HG03439 (cell line): Measurements from ENCODE around the gene SLC6A6.
"Not testable (repeated sequence)": the region's sequence is repeated elsewhere in the genome, so short reads cannot be mapped to it uniquely, and the experiment has no call there.

Experiments used
- ATAC-seq: cut with Tn5 transposase; IDR thresholded peaks from one replicate; pipeline ENCODE4 v1.9.1; 2021; ENCODE audit warnings: mild to moderate bottlenecking, moderate library complexity; ENCODE audit not compliant: unreplicated experiment

Gene SLC6A6

DNA sequence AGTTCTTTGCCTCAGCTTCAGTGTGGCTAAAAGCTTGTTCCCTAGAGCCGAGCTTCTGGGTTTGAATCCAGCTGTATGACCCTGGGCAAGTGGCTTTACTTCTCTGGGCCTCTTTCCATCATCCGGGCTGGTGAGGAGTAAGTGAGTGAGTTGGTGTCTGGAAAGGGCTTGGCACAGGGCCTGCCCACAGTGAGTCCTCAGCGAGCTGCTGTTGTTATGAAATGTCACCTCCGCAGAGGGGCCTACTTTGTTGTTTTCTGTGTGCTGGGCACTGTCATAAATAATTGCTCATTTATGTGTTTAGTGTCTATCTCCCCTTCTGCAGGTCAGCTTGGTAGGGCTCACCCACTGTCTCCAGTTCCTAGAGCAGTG is 31.7 kb downstream of the SLC6A6 start:
- no peak for ATAC-seq

DNA sequence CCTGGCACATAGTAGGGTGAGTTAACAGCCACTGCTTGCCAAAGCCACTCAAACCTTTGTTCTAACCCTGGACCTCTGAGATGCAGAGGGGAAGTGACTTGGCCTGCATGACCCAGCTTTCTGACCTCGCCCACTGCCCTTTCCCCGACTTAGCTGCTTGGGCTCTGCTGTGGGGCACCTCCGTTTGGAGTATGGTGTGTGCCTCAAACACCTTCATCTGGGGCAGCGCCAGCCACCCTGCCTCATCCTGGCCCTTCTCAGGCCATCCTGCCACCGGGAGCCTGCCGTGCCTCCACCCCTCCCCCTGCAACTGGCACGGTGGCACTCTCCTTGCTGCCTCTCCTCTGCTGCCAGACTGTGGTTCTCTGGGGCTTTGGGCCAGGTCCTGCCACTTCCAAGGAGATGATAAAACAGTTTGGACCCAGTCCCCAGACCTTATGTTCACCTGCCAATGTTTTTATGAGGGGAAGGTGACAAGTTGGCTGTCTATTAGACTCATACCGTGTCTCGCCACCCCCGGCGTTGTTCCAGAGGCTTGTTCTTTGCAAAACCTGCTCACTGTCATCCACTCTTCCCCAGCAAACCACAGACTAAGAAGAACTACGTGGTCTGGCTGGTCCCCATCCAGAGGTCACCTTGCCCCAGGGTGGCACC is 32.2 kb downstream of the SLC6A6 start:
- ATAC-seq, result no peak

DNA sequence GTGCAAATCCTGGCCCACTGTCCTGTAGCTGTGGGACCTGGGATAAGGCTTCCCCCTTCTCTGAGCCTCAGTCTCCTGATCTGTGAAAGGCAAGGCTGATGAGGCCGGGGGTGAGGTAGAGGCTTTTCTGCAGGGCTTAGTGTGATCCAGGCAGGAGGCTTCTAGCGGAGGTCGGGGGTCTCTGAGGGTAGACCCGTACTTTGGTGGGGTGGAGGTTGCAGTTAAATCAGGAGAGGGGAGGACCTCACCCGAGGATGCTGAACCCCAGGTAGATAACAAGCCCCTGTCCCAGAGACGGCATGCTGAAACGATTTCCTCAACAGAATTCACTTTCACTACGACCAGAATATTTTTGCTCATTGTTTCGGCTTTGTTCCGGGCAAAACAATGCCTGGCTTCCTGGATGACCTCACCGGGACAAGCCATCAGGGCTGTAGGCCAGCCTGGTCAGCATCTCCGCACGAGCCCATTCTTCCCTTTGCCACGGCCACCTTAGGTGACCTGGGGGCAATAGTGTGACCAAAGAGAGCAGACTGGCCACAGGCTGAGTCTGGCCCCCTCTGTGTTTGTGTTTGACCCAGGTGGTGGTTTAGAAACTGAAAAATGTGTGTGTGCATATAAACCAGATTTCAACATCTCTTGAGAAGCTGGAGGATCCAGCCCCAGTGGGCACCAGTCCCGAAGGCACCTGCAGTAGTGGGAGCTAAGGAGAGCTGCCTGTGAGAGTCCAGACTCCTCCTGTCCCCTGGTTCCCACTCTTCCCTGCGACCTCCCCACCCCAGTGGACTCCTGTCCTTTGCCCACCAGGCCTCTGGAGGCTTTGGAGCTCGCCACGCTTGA is 33.0 kb downstream of the SLC6A6 start:
- ATAC-seq, result no peak

DNA sequence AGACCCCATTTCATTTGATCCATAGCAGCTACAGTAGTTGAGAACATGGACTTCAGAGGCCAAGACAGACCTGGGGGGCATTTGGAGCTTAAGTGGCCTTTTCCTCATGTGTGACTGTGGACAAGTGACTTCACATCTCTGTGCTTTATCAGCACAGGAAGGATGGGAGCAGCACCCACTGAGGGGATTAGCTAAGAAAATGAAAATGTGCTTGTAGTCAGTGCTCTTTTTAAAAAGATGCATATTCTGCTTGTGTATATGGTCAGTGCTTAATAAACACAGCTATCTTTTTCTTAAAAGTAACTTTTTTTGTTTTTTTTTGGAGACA is 34.5 kb downstream of the SLC6A6 start:
- ATAC-seq, result no peak

DNA sequence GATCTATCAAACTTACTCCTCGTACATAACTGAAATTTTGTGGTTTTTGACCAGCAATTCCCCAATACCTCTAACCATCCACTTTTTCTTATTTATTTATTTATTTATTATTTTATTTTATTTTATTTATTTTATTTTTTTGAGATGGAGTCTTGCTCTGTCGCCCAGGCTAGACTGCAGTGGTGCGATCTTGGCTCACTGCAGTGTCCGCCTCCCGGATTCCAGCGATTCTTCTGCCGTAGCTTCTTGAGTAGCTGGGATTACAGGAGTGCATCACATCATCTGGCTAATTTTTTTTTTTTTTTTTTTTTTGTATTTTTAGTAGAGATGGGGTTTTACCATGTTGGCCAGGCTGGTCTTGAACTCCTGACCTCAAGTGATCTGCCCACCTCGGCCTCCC is 35.3 kb downstream of the SLC6A6 start:
- ATAC-seq, result not testable (repeated sequence)

DNA sequence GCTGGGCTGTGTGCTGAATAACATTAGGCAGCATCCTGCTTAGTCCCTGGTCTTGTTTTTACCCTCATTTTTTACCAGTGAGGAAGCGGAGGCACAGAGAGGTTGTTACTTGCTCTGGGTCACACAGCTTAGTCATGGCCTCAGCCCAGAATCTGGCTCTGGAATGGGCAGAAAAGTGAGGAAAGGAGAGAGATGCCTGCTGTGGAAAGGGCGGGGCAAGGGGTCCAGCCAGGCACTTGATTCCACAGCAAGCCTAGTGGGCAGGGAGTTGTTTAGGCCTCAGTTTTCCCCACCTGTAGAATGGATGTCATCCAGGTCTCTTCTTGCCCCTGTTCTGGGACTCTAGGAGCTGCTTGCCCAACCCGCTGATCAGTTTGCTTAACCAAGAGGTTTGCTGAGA is 35.9 kb downstream of the SLC6A6 start:
- no peak for ATAC-seq

DNA sequence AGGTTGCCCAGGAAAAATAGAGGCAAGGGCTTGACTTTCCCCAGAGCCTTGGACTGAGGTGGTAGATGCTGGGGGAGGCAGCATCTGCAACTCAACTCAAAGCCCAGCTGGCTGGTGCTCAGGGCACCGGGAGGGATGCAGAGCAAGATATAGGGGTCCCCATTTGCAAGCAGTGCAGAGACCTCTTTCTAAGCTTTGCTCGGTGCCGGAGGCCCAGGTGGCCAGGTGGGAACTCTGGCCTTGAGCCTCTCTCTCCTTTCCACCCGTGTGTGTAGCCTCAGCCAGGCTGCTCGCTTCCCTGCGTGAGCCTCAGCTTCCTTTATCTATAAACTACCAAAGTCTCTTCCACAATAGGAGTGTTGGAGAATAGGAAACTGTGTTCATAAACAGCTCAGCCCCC is 36.5 kb downstream of the SLC6A6 start:
- ATAC-seq, result no peak

DNA sequence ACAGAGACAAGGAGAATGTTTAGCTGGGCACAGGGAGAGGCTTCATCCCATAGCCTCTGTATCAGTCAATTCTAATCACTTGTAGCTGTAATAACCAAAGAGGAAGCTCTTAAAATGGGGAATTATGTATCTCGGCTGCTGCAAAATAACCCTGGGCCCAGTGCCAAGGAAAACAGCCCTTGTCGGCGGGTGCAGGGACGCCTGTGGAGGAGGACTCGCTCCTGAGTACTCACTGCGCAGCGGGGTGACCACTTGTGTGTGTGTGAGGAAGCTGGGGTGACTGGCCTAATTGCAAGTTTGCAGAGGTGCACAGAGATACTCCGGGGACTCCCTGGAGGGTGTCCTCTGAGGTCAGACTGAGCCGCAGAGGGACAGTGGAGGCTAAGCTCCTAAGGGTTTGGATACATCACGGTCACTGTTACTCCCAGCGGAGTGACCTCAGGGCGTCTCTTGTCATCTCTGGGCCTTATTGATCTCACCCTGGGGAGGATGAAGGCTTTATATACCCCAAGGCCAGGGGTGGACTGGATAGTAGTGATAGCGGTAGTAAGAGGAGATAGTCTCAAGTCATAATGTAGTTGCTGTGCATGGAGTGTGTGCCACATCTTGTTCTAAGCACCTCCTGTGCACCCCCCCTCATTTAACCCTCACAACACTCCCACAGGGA is 37.2 kb downstream of the SLC6A6 start:
- no peak for ATAC-seq

DNA sequence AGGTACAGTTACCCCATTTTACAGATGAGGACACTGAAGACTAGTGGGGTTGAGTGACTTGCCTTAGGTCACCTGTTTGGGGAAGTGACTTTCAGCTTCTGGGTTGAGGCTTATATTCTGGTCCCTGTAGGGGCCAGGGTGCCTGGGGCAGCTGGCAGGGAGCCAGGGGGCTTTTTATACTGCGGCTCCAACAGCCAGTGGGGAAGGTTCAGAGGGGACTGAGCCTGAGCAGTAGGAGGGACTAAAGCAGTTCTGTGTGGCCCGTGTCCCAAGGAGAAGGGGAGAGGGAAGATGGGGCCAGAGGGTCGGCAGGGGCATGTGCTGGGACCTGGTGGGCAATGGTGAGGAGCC is 37.7 kb downstream of the SLC6A6 start:
- no peak for ATAC-seq

DNA sequence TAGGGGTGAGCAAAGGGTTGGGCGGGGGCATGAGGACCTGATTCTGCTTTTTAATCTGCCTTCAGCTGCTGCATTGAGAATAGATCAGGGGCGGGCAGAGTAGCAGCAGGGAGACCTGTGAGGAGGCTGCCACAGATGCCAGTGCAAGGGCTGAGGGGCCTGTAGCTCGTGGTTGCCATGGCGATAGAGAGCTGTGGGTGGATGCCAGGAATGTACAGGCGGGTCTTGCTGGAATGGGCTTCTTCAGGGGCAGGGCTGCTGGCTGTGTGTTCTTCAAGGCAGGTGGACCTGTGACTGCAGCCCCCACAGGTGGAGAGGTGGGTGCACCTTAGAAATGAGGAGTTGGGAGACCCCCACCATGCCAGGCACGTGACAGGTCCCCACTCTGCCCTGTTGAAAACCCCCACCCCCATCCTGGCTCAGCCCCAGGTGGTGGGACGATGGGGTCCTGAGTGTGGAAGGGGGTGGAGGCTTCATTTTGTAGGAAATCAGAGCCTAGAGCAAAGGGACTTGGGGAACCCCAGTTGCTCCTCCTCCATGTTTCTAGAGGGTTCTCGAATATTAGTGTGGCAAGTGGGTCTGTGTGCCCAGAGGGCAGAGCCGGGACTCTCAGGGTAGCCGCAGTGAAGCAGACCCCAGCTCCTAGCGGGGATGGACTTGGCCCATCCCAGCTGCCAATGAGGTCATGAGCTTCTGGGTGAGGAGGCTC is 38.3 kb downstream of the SLC6A6 start:
- ATAC-seq, result no peak

DNA sequence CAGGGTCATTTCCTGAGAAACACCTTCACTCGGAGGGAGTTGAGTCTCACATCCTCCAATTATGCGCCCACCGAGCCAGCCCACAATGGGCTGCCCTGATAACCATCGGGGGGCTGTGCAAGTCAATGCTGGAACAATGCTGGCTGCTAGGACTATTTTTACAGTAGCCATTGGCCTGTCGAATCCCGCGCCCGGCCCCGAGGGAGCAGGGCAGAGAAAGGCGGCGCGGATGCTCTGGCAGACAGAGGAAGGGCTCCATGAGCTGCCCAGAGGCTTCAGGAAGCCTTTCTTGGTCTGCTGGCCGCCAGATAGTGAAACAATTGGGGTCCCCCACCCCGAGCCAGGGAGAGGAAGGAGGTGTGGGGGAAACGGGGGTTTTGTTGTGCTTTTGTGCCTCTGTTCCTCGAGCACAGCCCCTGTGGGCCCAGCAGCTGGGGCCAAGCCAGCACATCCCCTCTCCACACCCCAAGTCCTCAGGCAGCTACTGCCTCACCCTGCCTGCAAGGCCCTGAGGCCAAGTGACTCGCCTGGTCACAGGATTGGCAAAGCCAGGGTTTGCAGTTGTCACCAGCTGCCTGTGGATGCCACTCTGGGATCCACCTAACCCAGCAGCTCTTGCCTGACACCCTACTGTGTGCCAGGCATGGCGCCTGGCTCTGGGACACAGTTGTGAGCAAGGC is 39.0 kb downstream of the SLC6A6 start:
- no peak for ATAC-seq

DNA sequence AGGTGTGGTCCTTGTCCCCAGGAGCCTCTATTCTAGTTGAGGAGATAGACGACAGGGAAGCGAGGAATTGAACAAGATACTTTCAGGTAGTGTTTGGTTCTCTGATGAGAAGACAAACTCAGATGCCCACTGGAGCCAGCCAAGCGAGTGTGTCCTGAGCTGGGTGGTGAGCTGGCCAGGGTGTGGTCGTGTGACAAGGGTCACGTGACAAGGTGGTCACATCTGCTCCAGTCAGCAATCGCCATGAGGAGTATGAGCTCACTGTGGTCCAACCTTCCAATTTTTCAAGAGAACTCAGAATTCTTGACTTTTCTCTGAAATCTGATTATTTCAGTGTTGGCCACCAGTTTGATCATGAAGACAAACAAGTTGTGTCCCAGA is 39.5 kb downstream of the SLC6A6 start:
- ATAC-seq, result no peak

DNA sequence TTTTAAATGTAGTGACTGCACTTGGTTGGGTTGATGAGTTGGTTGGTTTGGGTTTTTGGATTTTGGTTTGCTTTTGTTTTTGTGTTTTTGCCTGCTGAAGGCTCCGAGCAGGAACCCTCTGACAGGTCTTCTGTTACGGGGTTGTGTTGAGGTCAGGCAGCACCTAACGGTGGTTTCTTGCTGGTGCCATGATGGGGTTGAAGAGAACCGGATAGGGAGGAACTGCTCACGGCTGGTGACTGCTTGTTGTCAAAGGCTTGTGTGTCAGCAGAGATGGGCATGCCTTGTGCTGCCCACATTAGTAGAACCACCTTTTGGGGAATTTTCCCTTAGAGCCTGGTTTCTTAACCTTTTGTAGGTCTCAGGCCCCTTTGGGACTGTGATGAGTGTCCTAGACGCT is 42.0 kb downstream of the SLC6A6 start:
- no peak for ATAC-seq

DNA sequence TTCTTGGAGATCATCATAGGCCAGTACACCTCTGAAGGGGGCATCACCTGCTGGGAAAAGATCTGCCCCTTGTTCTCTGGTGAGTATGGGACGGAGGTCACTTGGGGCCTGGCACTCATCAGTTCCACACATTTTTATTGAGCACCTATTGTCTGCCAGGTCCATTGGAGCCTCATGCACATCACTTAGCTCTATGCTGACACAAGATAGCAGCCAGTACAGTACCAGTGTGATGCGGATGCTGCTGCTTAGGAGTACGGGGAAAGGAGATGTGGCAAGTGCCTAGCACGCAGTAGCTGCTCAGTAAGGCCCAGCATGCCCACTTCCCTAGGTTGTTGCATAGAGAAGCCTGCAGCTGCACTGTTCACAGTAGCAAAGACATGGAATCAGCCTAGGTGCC is 43.4 kb downstream of the SLC6A6 start:
- no peak for ATAC-seq

DNA sequence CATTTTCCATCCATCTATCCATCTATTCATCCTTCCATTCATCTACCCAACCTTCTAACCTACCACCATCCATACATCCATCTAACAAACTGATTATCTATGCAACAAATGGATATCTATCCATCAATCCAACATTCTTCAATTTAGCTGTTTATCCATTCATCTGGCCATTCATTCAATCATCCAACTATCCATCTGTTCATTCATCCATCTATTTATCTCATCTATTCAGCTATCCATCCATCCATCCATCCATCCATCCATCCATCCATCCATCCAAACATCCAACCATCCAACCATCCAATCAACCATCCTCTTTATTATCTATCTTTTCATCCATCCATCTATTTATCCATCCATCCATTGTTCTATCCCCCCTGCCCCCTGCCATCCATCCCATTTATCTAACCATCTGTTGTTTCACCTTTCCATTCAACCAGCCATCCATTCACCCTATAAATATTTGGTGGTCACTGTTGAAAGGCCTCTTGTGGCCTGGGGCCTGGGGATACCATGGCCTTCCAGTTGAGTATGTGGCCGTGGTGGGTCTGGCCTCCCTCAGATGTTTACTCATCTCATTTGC is 44.7 kb downstream of the SLC6A6 start:
- ATAC-seq, result no peak

DNA sequence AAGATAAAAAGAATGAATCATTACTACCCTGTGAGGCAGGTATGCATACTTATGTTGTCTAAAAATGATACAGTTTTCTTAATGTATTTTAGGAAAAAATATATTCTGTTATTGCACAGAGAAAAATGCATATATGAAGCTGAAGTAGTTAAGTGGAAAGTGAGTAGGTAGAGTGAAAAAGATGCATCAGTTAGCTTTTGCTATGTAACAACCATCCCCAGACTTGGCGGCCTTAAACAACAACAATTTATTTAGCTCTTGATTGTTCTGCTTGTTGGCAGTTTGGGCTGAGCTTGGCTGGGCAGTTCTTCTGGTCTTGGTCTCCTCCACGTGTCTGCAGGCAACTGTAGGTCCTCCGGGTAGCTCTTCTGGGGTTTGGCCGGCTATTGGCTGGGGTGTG is 45.7 kb downstream of the SLC6A6 start:
- ATAC-seq, result no peak

DNA sequence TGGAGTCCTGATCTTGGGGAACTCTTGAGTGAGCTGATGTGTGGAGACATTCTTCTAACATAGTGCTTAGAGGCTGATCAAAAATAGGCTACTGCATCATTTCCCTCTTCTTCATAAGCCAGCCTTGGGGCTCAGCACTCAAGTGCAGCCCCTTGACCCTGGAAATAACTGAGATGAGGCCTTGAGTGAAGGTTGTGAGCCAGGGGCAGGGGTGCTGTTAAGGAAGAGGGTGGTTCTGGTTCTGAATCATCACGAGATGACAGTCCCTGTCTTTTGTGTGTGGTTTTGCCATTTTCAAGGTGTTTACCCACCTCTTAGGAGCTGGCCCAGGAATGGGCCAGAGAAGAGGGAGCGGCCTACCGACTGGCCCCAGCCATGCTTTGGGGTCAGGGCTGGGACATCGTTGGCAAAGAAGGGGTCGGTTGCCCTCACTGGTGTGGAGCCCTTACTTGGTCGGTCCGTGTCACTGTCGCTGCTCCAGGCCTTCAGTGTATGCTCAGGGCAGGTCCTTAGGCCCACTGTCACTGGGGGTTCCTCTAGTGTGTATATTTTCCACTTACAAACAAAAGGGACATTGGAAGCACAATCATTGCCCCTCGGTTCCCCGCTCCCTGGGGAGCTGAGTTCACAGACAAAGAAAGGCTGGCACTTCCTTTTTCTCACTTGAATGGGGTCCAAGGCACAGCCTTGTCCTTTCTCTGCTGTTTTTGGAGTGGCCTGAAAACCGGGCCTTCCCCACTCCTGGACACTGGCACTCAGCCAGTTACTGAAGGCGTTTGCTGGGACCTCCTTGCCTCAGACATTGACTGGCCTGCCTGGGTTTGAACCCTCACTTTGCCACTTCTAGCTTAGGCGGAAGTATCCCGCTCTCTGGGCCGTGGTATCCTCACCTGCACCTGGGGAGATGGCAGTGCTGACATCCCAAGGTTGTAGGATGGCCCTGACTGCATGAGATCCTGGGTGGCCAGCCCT is 46.6 kb downstream of the SLC6A6 start:
- no peak for ATAC-seq

DNA sequence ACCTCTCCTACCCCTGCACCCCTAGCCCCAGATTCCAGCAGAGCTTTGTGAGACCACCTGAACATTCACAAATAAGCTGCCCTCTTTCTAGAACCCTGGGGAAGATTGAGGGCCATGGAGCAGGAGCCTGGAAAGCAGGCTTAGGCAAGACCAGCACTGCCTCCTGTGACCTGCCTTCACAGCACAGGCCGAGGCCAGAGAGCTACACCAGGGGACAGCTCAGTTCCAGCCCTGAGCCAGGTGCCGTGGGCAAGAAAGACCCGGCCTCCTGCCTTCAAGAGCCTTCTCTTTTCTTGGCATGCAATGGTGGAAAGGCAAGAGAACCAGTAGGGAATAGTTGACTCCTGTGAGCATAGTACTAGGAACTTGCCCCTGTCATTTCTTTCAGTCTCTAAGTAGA is 48.1 kb downstream of the SLC6A6 start:
- ATAC-seq, result no peak

DNA sequence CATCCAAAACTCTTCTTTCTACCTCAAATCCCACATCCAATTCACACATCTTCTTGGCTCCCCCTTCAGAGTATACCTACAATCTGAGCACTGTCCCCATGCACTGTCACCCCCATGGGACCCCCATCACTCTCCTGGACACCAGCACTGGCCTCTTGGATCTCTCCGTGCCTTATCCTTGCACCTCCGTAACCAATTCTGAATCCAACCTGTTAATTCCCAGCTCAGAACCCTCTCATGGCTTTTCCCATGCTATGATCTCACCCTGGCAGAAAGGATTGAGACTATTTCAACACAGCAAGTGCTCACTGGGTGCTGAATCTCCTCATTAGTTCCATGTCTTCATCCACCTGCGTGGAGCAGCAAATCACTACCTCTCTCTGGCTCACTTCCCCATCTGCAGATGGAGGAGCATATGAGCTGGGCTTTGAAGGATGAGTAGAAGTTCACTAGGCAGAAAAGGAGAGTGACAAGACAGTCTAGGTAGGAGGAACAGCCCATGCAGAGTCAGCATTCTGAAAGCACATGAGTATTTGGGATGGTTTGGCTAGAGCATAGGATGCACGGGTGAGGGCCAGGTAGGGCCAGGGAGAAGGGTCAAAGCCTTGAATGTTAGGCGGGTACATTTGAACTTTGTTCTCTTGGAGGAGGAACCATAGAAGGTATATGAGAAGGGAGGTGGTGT is 48.7 kb downstream of the SLC6A6 start:
- ATAC-seq, result no peak
